HG03521 (cell line): ENCODE data around the gene DNAJC5.
"Not testable (repeated sequence)": the region's sequence is repeated elsewhere in the genome, so short reads cannot be mapped to it uniquely, and the experiment has no call there.

Experiments used
- ATAC-seq: cut with Tn5 transposase; IDR thresholded peaks from one replicate; pipeline ENCODE4 v1.9.1; 2021; ENCODE audit warnings: mild to moderate bottlenecking, moderate library complexity; ENCODE audit not compliant: unreplicated experiment

The DNAJC5 gene

GRCh38 chr20:63903796-63904561 lies 9.1 kb downstream of the DNAJC5 start:
- no peak for ATAC-seq

DNA sequence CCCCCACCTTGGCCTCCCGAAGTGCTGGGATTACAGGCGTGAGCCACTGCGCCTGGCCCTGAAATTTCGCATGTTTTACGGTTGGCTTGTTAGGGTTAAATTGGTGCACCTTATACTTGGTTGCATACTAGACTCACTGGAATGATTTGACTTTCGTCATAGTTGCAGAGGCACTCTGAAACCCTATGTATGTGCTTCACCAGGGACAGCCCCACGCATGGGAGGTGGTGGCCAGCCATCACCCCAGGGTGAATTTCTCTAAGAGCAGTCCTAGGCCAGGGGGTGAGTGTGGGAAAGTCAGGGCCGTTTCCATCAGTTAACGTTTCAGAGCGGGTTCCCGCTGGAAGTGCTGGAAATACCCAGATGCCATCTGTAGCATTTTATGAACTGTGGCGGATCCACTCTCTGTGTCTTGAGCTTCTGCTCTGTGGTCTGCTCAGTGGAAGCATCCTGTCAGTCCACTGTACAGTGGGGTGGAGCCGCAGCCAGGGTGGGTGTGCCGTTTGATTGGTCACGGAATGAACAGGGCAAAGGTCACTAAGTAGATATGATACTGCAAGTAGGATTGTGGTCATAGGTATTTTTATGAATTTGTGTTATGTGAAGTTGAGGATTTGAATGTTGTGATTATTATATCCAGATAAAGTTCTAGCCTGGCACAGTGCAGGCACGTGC lies 13.2 kb downstream of the DNAJC5 start:
- ATAC-seq = no peak

- ATAC-seq = no peak
Measured at GRCh38 chr20:63911176-63911575, 16.2 kb downstream of the DNAJC5 start.

- ATAC-seq = no peak
Measured at GRCh38 chr20:63913768-63914167, 18.8 kb downstream of the DNAJC5 start.

DNA sequence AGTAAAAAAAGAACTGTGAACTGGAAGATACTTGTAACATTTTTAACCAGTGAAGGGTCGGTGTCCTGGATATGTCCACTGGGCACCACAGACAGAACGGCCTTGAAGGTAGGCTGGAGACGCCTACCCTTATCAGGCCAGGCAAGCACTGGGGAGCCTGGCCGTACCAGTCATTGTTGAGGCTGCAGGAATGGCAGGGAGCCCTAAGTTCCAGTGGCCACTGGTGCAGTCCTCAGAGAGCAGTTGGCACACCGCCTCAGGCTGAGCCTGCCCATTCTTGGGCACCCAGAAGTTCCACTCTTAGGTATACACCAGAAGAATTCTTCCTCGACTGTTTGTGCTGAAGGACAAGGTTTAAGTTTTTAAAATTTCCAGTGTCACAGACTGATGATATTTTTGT lies 20.5 kb downstream of the DNAJC5 start:
- ATAC-seq = no peak

DNA sequence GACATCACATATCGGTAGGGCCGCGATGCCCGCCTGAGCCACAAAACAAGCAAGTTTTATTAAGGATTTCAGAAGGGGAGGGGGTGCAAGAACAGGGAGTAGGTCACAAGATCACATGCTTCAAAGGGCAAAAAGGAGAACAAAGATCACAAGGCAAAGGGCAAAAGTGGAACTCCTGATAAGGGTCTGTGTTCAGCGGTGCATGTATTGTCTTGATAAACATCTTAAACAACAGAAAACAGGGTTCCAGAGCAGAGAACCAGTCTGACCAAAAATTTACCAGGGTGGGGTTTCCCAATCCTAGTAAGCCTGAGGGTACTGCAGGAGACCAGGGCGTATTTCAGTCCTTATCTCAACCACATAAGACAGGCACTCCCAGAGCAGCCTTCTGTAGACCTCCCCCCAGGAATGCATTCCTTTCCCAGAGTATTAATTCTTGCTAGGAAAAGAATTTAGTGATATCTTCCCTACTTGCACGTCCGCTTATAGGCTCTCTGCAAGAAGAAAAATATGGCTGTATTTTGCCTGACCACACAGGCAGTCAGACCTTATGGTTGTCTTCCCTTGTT lies 21.5 kb downstream of the DNAJC5 start:
- ATAC-seq = not testable (repeated sequence)

- ATAC-seq = no peak
Measured at GRCh38 chr20:63917811-63918210, 22.9 kb downstream of the DNAJC5 start.

DNA sequence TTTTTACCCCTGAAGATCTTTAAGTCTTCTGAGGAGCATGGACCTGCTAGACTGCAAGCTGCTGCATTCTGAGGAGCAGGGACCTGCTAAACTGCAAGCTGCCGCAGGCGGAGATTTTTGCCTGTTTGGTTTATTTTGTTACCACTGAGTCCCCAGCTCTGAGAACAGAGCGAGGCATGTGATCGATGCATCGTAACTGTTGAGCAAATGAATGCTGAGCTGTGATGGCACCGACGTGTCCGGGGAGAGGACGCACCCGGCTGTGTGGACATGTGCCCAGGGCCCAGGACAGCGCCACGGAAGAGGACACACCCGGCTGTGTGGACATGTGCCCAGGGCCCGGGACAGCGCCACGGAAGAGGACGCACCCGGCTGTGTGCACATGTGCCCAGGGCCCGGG lies 24.2 kb downstream of the DNAJC5 start:
- no peak for ATAC-seq

GRCh38 chr20:63920226-63920625 lies 25.3 kb downstream of the DNAJC5 start:
- no peak for ATAC-seq

GRCh38 chr20:63923651-63924050 lies 28.7 kb downstream of the DNAJC5 start:
- no peak for ATAC-seq

GRCh38 chr20:63924241-63924640 lies 29.3 kb downstream of the DNAJC5 start:
- ATAC-seq = no peak

GRCh38 chr20:63926298-63926697 lies 31.4 kb downstream of the DNAJC5 start:
- ATAC-seq = no peak

- no peak for ATAC-seq
Measured at GRCh38 chr20:63929071-63929470, 34.1 kb downstream of the DNAJC5 start.

- ATAC-seq = not testable (repeated sequence)
Measured at GRCh38 chr20:63929473-63929883, 34.6 kb downstream of the DNAJC5 start.

DNA sequence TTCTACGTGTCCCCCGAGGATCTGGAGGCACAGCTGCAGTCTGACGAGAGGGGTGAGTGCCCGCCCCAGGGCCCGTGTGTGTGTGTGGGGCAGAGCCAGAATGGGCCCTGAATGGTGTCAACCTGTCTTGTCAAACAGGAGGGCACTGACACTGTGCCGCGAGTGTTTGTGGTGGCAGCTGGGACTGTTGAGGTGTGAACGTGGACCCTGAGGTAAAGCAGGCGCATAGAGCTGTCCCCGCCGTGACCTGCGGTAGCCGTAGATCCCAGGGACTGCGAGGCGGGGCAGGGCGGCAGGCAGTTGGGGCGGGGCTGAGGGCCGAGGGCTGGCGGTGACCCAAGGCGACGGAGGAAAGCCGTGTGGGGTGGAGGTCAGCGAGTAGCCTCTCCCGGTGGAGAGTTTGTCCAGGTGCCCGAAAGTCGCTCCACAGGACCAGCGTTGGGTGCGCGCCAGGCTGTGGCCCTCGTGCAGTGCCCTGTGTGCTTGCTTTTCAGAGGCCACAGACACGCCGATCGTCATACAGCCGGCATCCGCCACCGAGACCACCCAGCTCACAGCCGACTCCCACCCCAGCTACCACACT lies 36.1 kb downstream of the DNAJC5 start:
- ATAC-seq = no peak

DNA sequence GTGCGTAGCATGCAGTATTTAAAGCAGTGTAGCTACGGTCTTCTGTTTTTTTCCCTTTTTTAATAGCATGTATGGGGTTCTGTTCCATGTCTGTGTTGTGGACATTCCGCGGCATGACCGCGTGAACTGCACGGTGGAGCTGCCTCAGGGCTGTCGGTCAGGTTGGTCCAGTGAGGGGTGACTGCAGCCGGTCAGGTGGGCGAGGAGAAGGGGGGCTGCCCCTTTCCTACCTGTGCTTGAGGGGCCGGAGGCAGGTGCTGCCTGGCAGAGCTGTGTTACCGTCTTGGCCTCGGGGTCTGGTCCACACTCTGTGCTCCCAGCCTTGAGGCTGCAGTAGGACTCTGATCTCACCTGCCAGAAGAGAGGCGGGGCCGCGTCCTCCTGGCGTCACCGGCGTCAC lies 36.8 kb downstream of the DNAJC5 start:
- ATAC-seq = no peak

DNA sequence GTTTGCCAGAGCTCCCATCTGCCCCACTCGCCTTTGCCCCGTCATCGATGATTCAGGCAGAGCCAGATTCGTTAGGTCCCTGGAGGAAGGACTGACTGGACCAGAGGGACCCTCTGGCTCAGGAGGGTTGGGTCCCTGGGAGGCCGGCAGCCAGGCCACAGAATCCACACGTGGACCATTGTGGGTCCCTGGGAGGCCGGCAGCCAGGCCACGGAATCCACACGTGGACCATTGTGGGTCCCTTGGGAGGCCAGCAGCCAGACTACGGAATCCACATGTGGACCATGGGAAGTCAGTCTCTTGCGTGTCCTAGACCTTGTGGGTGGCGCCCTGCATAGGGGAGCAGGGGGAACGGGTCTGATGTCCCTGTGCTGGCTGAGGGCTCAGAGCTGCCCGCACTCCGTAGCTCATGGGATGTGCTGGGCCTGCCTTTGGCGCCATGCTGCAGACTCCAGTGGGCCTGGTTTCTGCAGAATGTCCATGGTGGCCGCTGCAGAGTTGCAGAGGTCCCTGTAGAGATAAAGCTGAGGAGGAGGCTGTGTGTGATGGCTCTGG lies 37.8 kb downstream of the DNAJC5 start:
- no peak for ATAC-seq

GRCh38 chr20:63933646-63934045 lies 38.7 kb downstream of the DNAJC5 start:
- ATAC-seq = no peak

DNA sequence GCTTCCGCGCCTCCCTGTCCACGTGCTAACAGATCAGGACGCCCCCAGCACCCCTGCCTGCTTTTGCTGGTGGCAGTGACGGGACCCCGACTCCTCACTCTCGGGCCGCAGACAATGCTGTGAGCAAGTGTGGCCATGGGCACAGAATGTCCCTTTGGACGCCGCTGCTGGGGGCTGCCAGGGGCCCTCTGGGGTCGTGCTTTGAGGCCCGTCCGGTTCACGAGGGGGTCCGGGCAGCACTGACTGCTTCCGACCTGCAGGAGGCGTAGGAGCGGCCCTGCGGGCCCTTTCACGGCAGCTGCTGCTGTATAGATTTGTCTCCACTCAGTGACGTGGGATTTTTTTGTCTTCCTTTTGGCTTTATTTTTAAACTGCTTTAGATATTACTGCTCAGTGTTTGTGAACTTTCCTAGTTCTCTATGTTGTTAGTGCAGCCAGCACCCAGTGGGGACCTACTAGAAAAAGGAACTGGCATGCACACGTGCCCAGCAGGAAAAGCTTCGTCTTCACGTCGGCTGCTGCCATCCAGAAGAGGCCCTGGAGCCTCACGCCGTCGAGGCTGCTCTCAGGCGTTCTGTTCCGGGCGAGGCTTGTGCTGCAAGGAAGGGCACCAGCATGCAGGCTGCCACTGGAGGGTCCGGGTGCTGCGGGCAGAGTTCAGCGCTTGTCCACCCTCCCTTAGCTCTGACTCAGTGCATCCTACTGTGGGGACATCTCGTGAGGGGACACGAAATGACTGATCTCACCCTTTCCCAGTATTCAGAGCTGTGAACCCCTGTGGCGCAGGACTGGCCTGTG lies 39.5 kb downstream of the DNAJC5 start:
- no peak for ATAC-seq

DNA sequence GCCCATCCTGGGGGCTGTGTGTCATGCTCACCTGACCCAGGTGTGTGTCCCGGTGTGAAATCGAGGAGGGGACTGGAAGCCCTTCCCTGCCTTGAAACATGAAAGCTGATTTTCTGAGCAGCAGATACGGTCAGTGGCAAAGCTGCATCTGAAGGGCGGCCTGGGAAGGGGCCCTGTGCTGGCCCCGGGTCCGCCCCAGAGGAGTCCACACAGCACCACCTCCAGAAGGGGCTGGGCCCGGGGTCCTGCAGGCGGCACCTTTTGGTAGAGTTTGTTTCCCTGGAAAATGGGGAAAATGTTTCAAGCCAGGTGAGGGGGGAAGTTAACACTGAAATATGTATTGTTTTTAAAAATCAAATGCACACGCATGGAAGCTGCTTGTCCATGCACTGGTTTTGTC lies 40.5 kb downstream of the DNAJC5 start:
- no peak for ATAC-seq

- ATAC-seq = no peak
Measured at GRCh38 chr20:63937596-63937995, 42.7 kb downstream of the DNAJC5 start.
